Right atrium auricular region (tissue), 2 donors: ENCODE results near the gene ZPBP2. TPM values are rescaled to one million over a fixed set of nuclear protein-coding genes. Genes with fewer than 3 reads are reported as not detected.

Experiments used
- DNase-seq: peaks from one replicate; pipeline ENCODE4 v3.0.0-alpha.2; 2019; ENCODE audit warnings: low spot score
- H3K27ac ChIP-seq, 2 donors: fragments of 200-600 bp; sonication (generic); 1 replicate in 1 of 2; 2 replicates in 1 of 2; pipeline ENCODE4 v1.5.1; 2016 to 2019
- H3K27me3 ChIP-seq, 2 donors: fragments of 200-600 bp; sonication (generic); one replicate each; pipeline versions ENCODE4 v1.5.1 to v1.6.0; 2017 to 2019
- H3K36me3 ChIP-seq: fragments of 200-600 bp; sonication (generic); one replicate; pipeline ENCODE4 v1.5.1; 2016
- H3K4me1 ChIP-seq, 2 donors: fragments of 200-600 bp; sonication (generic); one replicate each; pipeline versions ENCODE4 v1.5.1 to v1.6.0; 2017 to 2019
- H3K4me3 ChIP-seq, 2 donors: fragments of 200-600 bp; sonication (generic); 1 replicate in 1 of 2; 2 replicates in 1 of 2; pipeline ENCODE4 v1.5.1; 2017 to 2019; ENCODE audit warnings: mild to moderate bottlenecking in 1 of 2, moderate library complexity in 1 of 2
- H3K9me3 ChIP-seq, 2 donors: fragments of 200-600 bp; sonication (generic); one replicate each; pipeline ENCODE4 v1.5.1; 2019
- CTCF ChIP-seq, 2 donors: fragments of 200-600 bp; sonication (generic); IDR thresholded peaks; one replicate each; pipeline ENCODE4 v1.5.1; 2019; ENCODE audit warnings: antibody characterized with exemption in 2 of 2
- total RNA-seq, 2 donors: library from RNA; depleted of rRNA; stranded (reverse); fragments of >200 nt; gene quantifications; one replicate each; pipeline ENCODE4 v1.1.0, GENCODE V29; 2016

Gene ZPBP2
- total RNA-seq, 2 donors from 2014 or later = not detected

- TF ChIP-seq CTCF (IDR thresholded peaks at IDR 0.05) = no peak
- H3K27me3 ChIP-seq = no peaks in the 10 kb centered on the region
- H3K9me3 ChIP-seq = peaks cover 0 to 21% of the 10 kb centered on the region in 2 donors
- no peaks in the 10 kb centered on the region for H3K36me3 ChIP-seq
- H3K4me1 ChIP-seq = no peaks in the 10 kb centered on the region
- H3K27ac ChIP-seq = no peak overlapping the region
- H3K4me3 ChIP-seq = no peak overlapping the region
- DNase-seq = no peak
These were observed 32.8 kb upstream of the ZPBP2 start for GRCh38 chr17:39835038-39835786.

GRCh38 chr17:39836117-39836516 is 31.9 kb upstream of the ZPBP2 start:
- Histone ChIP-seq H3K4me3 (no peak overlapping the region), H3K27ac (no peak overlapping the region), H3K9me3 (peaks cover 0 to 21% of the 10 kb centered on the region in 2 donors), H3K4me1 (no peaks in the 10 kb centered on the region), H3K27me3 (no peaks in the 10 kb centered on the region), H3K36me3 (no peaks in the 10 kb centered on the region)
- TF ChIP-seq CTCF (IDR thresholded peaks at IDR 0.05) = no peak
- no peak for DNase-seq

GRCh38 chr17:39838057-39838456 is 29.9 kb upstream of the ZPBP2 start:
- H3K27me3 ChIP-seq = no peaks in the 10 kb centered on the region
- peaks cover 0 to 21% of the 10 kb centered on the region in 2 donors for H3K9me3 ChIP-seq
- no peak overlapping the region for H3K4me3 ChIP-seq
- H3K36me3 ChIP-seq = no peaks in the 10 kb centered on the region
- no peak overlapping the region for H3K27ac ChIP-seq
- no peak for DNase-seq
- TF ChIP-seq CTCF (IDR thresholded peaks at IDR 0.05) = no peak
- no peaks in the 10 kb centered on the region for H3K4me1 ChIP-seq

- no peak for TF ChIP-seq CTCF (IDR thresholded peaks at IDR 0.05)
These were observed 29.2 kb upstream of the ZPBP2 start for GRCh38 chr17:39838784-39839183.

GRCh38 chr17:39841134-39841683 is 26.8 kb upstream of the ZPBP2 start:
- peaks cover 0 to 21% of the 10 kb centered on the region in 2 donors for H3K9me3 ChIP-seq
- no peaks in the 10 kb centered on the region for H3K36me3 ChIP-seq
- no peak for DNase-seq
- no peaks in the 10 kb centered on the region for H3K27me3 ChIP-seq
- TF ChIP-seq CTCF (IDR thresholded peaks at IDR 0.05) = no peak
- no peak overlapping the region for H3K27ac ChIP-seq
- H3K4me3 ChIP-seq = no peak overlapping the region
- H3K4me1 ChIP-seq = no peaks in the 10 kb centered on the region

More at GRCh38 chr17:39838784-39839183, 29.2 kb upstream of the ZPBP2 start:
- Histone ChIP-seq H3K9me3 (peaks cover 0 to 21% of the 10 kb centered on the region in 2 donors), H3K4me1 (no peaks in the 10 kb centered on the region), H3K4me3 (no peak overlapping the region), H3K27ac (no peak overlapping the region), H3K36me3 (no peaks in the 10 kb centered on the region), H3K27me3 (no peaks in the 10 kb centered on the region)
- DNase-seq = no peak
